ENCODE results near the gene TMEM184C. TPM values are rescaled to one million over a fixed set of nuclear protein-coding genes. Genes with fewer than 3 reads are reported as not detected.

Gene TMEM184C
- total RNA-seq, 1 experiment from 2014 or later, result 41.9 TPM

DNA sequence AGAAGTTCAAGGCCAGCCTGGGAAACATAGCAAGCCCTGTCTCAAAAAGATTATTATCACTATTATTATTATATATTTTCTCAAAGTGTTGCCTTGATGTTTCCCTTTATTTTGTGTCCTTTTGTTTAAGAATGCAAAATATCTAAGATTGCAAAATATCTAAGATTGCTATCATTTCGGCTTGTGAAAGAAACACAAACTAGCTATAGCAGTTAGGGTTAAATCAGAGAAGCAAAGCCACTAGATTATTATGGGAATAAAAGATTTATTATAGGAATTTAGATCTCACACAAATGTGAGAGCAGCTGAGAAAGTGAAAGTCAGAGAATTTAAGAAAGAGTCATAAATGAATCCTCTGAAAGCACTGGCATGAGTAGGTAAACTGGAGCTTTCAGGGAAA, 18.0 kb upstream of the TMEM184C start:
- no peak for DNase-seq (ENCODE audit: low spot score)

DNA sequence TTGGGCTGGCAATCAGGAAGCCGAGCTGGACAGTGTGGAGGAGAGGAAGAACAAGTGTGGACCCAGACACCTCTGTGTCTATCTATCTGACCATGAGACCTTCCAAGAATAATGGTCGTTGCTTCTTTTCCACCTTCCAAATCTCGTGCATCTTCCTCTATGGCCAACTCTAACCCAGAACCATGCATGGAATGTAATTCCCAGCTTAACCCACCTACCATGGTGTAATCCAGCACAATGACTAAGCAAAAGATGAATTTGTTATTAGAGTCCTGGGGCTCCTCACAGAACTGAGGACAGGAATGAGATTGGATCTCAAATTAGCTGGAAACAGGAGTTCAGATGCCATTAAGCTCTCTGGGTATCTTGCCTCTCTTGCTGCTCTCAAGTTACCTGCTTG, 17.4 kb upstream of the TMEM184C start:
- peak; percentile 26 for DNase-seq (ENCODE audit: low spot score)

DNA sequence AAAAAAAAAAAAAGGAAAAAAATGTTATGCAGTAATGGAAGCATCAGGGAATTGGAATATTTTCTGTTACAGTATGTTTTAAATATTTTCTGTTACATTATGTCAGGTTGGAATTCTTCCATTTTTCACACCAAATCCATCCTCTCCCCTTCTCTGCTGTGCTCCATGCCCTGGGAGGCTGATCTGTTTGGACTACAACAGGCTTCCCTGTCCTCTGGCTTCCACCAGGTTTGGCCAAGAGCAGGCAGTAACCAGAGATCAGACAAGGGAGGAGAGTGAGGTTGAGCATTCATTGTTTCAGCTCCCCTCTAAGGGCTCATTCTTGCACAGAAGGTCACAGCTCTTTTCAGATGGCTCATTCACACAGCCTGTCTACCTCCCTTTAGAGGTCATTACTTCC, 11.7 kb upstream of the TMEM184C start:
- DNase-seq (ENCODE audit: low spot score), result no peak

DNA sequence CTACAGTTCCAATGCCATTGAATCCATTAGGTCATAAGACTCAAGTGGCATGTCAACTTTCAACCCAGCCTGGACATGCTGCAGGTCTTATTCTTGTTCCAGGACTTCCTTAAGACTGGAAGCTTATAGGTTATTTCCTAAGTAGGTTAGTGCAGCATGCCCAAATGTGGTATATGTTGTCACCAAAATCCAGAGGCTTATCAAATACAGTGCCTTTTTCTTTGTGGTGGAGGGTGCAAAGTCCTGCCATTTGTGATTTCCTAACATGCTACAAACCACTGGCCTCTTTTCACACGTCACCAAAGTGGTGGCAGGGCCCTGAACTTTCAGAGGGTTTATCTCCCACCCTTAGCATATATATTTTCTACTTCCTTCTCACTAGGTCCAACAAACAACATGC, 9.7 kb upstream of the TMEM184C start:
- no peak for DNase-seq (ENCODE audit: low spot score)

DNA sequence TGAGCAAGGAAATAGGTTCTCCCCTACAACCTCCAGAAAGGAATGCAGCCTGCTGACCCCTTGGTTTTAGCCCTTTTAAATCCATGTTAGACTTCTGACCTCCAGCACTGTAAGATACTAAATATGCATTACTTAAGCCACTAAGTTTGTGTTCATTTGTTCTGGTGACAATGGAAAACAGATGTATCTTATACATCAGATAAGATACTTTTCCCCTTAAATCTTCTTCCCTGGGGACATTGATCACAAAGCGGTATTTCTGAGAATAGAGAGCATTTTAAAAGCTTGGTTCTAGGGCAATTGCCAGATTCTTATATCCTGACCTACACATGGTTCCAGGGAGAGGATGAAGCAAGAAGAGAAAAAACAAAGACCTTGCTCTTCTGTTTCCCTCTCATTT, 6.5 kb upstream of the TMEM184C start:
- no peak for DNase-seq (ENCODE audit: low spot score)

DNA sequence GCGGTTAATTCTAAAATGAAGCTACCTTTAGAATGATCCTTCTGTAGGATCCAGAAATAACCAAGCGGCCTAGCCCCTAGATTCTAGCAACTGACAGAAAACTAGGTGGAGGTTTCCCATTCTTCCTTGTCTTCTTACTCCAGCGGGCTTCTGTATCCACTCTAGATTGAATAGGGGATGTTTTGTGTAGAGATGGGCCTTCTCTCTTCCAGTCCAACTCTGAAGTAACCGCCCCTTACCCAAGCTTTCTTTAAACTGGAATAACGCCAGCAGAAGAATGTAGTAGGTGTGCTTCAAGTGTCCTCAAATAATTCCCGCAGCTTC, 386 bp upstream of the TMEM184C start:
- no peak for DNase-seq (ENCODE audit: low spot score)

DNA sequence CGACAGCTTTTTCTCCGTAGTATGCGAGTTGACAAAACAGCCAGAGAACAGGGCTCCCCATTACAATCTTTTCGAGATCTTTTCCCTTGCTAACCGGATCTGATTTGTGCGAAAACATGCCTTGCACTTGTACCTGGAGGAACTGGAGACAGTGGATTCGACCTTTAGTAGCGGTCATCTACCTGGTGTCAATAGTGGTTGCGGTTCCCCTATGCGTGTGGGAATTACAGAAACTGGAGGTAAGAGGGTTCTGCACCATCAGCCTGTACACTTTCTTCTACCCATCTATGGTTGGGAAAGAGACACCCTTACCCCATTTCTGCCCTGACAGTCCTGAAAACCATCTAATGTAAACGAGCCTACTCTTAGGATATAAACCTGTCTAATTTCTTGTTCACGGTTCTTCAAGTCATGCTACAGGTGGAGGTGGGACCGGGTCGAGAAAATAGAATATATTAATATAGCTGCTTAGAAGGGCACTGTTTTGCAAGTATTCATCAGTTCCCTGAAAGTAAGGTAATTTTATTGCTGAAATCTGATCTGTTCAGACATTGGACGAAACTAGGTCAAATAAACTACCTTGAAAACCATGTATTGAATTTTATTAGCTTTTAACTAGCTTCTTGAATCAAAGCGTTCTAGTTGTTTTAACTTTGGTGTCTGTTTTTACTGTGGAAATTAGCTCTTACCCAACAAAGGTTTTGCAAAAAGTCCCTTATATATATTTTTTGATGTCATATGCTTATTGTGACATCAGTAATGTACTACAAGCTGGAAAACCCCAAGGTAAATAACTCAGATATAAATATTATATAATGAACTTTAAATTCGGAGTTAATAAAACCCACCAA, 869 bp downstream of the TMEM184C start:
- no peak for DNase-seq (ENCODE audit: low spot score)

DNA sequence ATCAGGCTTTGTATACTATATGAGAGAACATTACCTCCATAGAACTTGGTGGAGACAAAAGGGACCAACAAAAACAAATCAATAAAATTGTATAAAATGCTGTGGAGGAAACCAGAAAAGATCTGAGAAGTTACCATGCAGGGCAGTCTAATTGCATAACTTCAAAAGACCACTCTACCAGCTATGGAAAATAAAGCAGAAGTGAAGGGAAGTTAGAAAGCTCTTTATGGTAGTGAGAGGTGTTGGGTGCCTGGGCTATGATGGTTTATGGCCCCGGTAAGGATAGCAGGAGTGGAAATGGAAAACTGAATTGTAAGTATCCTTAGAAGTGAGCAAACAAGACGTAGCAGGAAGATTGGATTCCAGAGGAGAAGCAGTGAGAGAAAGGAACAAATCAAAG, 3.1 kb downstream of the TMEM184C start:
- DNase-seq (ENCODE audit: low spot score), result no peak

DNA sequence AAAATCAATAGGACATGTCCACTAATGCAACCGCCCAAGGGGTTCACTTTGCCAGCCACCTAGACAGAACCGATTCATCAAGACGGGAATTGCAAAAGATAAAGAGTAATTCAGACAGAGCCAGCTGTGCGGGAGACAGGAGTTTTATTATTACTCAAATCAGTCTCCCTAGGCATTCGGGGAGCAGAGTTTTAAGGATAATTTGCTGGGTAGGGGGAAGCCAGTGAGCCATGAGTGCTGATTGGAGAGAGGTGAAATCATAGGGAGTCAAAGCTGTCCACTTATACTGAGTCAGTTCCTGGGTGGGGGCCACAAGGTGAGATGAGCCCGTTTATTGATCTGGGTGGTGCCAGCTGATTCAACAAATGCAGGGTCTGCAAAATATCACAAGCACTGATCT, 8.5 kb downstream of the TMEM184C start:
- DNase-seq (ENCODE audit: low spot score), result no peak

DNA sequence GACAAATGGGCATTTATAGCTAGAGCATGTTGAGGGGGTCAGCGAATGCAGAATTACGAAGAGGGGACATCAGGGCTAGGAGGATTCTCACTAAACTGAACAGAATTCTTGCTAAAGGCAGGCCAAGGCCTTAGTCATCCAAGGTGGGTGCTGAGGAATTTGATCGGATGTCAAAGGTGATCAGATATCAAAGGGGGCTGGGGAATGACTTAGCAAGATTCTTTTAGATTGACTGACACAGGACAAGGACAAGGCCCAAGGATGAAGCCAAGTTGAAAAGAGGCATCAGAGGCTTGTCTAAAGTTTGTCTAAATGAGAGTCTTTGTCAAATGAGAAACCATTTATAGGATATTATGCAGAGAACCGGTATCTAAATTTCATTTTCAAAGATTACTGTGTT, 9.7 kb downstream of the TMEM184C start:
- DNase-seq (ENCODE audit: low spot score), result no peak

DNA sequence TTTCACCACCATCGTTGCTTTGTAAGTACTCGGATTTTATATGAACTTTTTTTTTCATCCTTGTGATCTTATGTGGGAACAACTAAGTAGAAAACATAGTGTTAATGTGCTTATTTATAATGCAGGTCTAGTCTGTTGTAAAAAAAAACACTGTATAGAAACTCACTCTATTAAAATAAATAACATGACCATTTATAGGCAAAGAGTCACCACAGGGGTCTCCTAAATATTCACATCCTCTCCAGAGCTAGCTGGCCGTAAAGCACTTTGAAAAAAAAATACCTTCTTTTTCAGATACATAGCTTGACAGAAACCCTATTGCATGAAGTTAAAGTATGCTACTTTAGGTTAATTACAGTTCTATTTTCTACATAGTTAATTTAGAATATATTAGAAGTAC, 11.2 kb downstream of the TMEM184C start:
- no peak for DNase-seq (ENCODE audit: low spot score)

DNA sequence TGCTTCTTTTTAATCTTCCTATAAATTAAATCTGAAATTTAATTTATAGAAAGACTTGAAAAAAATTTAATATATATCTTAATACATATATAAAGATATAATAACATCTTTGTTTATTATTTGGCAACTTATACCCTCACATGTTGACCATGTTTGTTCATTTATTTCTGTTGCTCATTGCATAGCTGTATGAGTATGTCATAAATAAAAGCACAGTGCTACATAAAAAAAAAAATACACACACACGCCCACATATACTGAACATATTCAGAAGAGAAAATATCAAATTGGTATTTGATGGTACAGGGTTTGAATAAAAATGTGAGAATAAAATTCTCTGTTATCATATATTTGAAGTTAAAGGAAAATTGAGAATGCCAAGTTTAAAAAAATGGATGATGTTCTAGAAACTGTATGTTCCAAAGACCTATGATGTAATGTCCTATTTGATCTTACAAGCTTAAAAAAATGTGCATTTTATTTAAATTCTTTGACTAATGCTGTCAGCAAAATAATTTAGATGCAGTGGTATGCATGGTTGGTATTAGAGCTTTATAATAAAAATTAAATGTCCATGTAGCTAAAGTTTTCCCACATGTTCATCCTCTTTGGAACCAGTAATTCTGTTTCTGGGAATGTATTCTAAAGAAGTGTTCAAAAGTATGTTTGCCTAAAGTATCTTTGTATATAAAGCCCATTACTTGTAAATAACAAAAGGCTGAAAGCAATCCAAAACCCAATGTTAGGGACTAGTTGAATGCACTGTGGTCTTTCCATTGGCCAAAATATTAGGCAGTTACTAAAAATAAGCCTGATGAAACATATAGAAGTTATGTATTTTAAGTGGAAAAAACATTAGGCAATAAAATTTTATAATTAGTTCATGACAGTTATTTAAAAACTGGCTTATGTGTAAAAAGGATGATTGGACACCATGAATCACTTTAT, 12.9 kb downstream of the TMEM184C start:
- DNase-seq (ENCODE audit: low spot score), result no peak

DNA sequence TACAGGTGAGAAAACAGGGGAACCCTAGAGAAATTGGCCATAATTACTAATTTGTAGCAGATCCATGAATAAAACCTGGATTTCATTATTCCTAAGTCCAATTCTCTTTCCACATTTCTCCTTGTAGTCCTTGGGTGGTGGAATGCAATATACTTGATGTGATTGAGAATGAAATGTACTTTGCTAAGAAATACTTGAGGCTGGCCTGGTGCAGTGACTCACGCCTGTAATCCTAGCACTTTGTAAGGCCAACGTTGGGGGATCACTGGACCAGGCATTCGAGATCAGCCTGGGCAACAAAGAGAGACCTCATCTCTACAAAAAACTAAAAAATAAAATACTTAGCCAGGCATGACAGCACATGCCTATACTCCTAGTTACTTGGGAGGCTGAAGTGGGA, 15.9 kb downstream of the TMEM184C start:
- DNase-seq (ENCODE audit: low spot score), result no peak

DNA sequence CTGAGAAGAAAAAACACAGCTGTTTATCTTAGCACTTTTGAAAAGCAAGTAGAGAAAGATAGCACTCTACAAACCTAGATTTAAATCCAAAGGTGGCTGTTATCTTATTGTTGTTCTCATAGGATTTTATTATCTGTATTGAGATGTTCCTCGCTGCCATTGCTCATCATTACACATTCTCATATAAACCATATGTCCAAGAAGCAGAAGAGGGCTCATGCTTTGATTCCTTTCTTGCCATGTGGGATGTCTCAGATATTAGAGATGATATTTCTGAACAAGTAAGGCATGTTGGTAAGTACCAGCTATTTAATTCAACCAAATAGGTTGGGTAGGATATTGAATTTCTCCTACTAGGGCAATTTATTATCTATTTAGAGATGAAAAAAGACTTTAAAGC, 16.4 kb downstream of the TMEM184C start:
- DNase-seq (ENCODE audit: low spot score), result no peak

DNA sequence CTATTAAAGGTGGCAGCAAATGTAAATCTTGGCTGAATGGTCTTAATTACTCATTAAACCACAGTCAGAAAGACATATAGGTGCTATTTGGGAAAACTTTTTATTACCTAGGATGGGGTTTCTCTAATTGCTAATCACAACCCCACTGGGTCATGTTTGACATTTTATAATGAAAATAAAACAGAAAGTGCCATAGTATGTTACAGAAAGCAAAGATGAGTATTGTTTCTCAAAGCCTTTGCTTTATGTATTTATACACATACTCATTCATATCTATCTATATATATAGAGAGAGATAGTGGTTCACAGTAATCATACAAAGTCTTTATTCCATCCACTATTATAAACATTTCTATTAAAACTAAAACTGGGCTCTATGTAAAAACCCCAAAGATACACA, 18.2 kb downstream of the TMEM184C start:
- DNase-seq (ENCODE audit: low spot score), result no peak

DNA sequence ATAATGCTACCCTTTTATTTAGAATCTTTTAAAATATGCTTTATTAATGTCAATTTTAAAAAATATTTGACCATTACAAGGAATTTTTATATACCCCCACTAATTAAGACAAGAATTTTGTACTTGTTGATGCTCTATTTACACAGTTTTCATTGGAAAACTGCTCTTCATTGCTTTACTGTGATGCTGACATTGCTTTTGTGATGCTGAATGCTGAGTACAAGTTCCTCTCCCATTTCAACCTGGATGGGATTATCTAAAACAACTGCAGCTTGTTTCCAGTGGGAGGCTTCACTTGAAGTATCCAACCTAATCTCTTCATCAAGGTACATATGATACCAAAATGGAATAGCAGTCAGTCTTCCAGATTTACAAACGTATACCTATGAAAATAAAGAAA, 21.2 kb downstream of the TMEM184C start:
- no peak for DNase-seq (ENCODE audit: low spot score)

DNA sequence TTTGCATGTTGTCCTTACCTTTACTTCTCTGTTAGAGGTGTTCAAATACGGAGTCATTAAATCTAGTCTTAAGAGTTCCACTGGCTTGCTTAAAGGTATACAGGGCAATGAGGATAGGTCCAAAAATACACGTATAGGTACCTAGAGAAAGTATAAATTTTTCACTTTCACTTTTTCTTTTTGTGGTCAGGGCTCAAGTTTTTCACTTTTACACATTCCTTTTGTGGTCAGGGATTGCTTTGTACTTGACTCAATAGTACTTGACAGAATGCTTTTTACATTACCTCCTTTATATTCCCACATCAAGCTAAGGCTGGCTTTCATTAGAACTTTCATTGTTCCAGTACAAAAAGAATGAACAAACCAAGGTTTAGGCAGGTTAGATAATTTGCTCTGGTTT, 21.7 kb downstream of the TMEM184C start:
- no peak for DNase-seq (ENCODE audit: low spot score)

DNA sequence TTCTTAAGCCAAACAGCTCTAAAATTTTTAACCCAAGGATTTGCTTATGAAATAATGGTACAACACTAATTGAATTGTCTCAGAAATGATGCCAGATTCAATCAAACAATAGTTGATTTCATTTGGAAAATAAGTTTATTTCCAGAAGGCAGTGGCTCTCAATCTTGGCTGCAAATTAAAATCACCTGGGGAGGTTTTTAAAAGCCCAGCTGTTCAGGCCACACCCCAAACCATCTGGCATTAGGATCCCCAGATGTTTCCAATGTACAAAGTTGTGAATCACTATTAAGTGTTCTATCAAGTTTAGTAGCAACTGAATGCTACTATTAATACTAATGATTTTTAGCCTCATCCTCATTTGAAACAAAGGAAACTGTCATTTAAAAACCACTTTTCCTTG, 22.2 kb downstream of the TMEM184C start:
- DNase-seq (ENCODE audit: low spot score), result no peak

DNA sequence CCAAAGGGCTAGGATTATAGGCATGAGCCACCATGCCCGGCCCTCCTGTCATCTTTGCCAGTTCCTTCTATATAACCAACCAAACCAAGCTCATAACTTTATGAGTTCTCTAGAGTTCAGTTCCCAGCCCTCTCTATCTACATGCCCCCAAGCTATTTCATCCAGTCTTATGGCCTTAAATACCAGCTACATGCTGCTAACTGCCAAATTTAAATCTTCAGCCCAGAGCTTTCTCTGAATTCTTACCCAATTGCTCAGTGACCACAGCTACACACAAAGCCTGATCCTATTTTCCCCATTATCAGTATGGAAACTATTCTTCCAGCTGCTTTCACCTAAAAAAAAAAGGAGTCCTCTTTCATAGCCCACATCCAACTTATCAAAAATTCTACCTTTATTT, 23.1 kb downstream of the TMEM184C start:
- no peak for DNase-seq (ENCODE audit: low spot score)

DNA sequence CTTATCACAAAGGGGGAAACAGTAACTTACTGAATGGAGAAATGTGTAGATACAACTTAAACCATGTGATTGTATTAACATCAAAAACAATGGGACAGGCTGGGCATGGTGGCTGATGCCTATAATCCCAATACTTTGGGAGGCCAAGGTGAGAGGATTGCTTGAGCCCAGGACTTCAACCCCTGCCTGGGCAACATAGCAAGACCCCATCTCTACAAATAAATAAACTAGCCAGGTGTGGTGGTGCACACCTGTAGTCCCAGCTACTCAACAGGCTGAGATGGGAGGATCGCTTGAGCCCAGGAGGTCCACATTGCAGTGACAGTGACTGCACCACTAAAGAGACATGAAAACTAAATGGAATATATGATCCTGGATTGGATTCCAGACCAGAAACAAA, 26.4 kb downstream of the TMEM184C start:
- DNase-seq (ENCODE audit: low spot score), result no peak

DNA sequence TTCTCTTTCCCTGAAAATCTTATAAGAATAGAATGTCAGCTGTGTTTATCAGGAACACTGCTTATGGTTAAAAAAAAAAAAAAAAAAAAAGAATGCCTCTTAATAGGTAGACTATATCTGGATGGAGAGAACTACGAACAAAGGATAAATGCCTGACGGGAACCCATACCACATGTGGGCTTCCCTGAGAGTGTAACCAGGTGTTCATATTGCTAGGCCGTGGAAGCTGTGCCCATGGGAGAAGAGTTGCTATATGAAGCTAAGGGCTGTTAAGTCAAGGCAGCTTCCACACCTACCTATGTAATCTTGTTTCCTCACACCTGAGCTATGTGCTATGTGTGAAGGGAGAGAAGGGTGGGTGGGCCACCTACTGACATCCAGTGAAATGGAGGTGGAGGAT, 27.3 kb downstream of the TMEM184C start:
- no peak for DNase-seq (ENCODE audit: low spot score)

DNA sequence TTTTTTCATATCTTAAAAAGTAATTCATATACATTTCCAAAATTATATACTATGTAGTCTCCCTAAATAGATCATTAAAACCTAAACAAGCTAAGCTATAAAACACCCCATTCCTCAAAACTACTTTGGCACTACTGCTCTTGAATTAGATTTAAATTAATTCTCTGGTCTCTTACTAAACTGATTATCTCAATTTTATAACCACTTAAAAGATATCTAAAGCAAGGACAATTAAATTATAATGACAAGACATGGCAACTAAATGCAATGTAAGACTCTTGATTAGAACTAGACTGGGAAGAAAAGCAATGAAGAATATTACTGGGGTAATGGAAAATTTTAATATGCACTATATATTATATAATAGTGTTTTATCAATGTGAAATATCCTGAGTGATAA, 27.9 kb downstream of the TMEM184C start:
- DNase-seq (ENCODE audit: low spot score), result no peak

DNA sequence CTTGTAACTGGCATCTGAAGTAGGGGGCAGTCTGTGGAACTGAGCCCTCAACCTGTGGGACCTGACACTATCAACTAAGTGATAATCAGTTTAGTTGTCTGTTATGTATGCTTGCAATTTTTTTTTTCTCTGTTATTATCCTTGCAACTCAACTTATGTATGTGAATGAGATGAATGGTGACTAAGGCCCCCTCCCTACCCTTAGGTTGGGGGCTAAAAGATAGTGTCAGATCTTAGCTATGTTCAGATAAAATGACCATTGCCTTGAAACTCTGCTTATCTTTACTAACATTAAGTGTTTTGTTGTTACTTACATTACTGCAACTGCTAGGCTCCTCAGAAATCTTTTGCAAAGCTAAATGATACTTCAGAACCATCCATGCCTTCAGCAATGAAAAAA, 31.5 kb downstream of the TMEM184C start:
- no peak for DNase-seq (ENCODE audit: low spot score)
